H1 (cell line): Measurements from ENCODE around the gene BCL2L1. TPM values are rescaled to one million over a fixed set of nuclear protein-coding genes. Genes with fewer than 3 reads are reported as not detected.
A peak's percentile ranks its signal among the peaks of the same experiment; 100 is the strongest.

Source experiments
- ATF2 ChIP-seq: IDR thresholded peaks from 2 replicates; pipeline ENCODE4 v1.6.1; 2012; ENCODE audit warnings: low read length, inconsistent platforms
- CHD1 ChIP-seq: IDR thresholded peaks from 2 replicates; pipeline ENCODE4 v1.6.1; 2012; ENCODE audit warnings: low read depth, low read length, improper control_type of control experiment
- CTCF ChIP-seq, 3 experiments: IDR thresholded peaks; 1 replicate in 2 of 3; 2 replicates in 1 of 3; pipeline versions ENCODE4 v1.5.1 to v1.6.1; 2011; ENCODE audit warnings: low read length in 3 of 3, mild to moderate bottlenecking in 3 of 3, inconsistent platforms in 2 of 3, low read depth in 1 of 3, moderate library complexity in 1 of 3; ENCODE audit not compliant: insufficient read depth in 1 of 3; ENCODE audit errors: control extremely low read depth in 1 of 3
- E2F6 ChIP-seq: IDR thresholded peaks from 2 replicates; pipeline ENCODE4 v1.6.1; 2012; ENCODE audit warnings: inconsistent platforms
- EP300 ChIP-seq, 2 experiments: IDR thresholded peaks; 1 replicate in 1 of 2; 2 replicates in 1 of 2; pipeline ENCODE4 v1.6.1; 2011 to 2012; ENCODE audit warnings: low read depth in 2 of 2, low read length in 2 of 2, mild to moderate bottlenecking in 2 of 2, borderline replicate concordance in 1 of 2, inconsistent platforms in 1 of 2, moderate library complexity in 1 of 2
- GABPA ChIP-seq: IDR thresholded peaks from 2 replicates; pipeline ENCODE4 v1.6.1; 2011; ENCODE audit warnings: mild to moderate bottlenecking, low read length, moderate library complexity, borderline replicate concordance; ENCODE audit not compliant: insufficient read depth
- GTF2F1 ChIP-seq: IDR thresholded peaks from 2 replicates; pipeline ENCODE4 v1.6.1; 2012; ENCODE audit warnings: low read depth, low read length, improper control_type of control experiment, borderline replicate concordance
- HDAC2 ChIP-seq, 2 experiments: fragments of 300-600 bp in 1 of 2; sonication (generic) in 1 of 2; IDR thresholded peaks; 2 replicates each; pipeline ENCODE4 v1.6.1; 2011 to 2012; ENCODE audit warnings: low read depth in 2 of 2, low read length in 2 of 2, mild to moderate bottlenecking in 2 of 2, moderate library complexity in 2 of 2, borderline replicate concordance in 1 of 2, inconsistent platforms in 1 of 2
- MAFK ChIP-seq: IDR thresholded peaks from 2 replicates; pipeline ENCODE4 v1.6.1; 2012; ENCODE audit warnings: low read depth, mild to moderate bottlenecking, improper control_type of control experiment, low read length
- POU5F1 ChIP-seq: IDR thresholded peaks from 2 replicates; pipeline ENCODE4 v1.6.1; 2011; ENCODE audit warnings: low read depth, mild to moderate bottlenecking, low read length, moderate library complexity
- RBBP5 ChIP-seq: IDR thresholded peaks from 2 replicates; pipeline ENCODE4 v1.7.1; 2012; ENCODE audit warnings: low read depth, mild to moderate bottlenecking, inconsistent platforms, low read length, moderate library complexity, borderline replicate concordance
- RFX5 ChIP-seq: IDR thresholded peaks from 2 replicates; pipeline ENCODE4 v1.6.1; 2011; ENCODE audit warnings: low read depth, low read length, improper control_type of control experiment, borderline replicate concordance
- SIN3A ChIP-seq, 2 experiments: IDR thresholded peaks in 1 of 2; conservative IDR thresholded peaks in 1 of 2; 2 replicates each; pipeline ENCODE4 v1.6.1; 2011 to 2012; ENCODE audit warnings: low read length in 2 of 2, improper control_type of control experiment in 1 of 2, low read depth in 1 of 2, mild to moderate bottlenecking in 1 of 2
- SIRT6 ChIP-seq: IDR thresholded peaks from one replicate; pipeline ENCODE4 v1.7.1; 2012; ENCODE audit warnings: low read length, inconsistent platforms
- SIX5 ChIP-seq: IDR thresholded peaks from 2 replicates; pipeline ENCODE4 v1.6.1; 2011; ENCODE audit warnings: mild to moderate bottlenecking, low read depth, low read length
- TCF12 ChIP-seq: IDR thresholded peaks from 2 replicates; pipeline ENCODE4 v1.6.1; 2011; ENCODE audit warnings: low read depth, mild to moderate bottlenecking, low read length
- ZNF274 ChIP-seq: IDR thresholded peaks from 2 replicates; pipeline ENCODE4 v1.7.0; 2012; ENCODE audit warnings: low read length, borderline replicate concordance; ENCODE audit errors: extremely low read depth
- polyA plus RNA-seq, 7 experiments: library from polyadenylated mRNA; depleted of rRNA in 3 of 7; stranded (reverse) in 5 of 7; unstranded in 2 of 7; fragments of >200 nt in 5 of 7; fragments of 200-250 nt in 2 of 7; gene quantifications; 1 replicate in 5 of 7; 2 replicates in 1 of 7; 4 replicates in 1 of 7; pipeline versions ENCODE4 v1.2.1 to v1.2.3, GENCODE V29; 2011 to 2013; ENCODE audit warnings: missing spikeins in 2 of 7, mixed read lengths in 2 of 7
- total RNA-seq: library from RNA; stranded (reverse); fragmentation: NEBNext Ultra II Directional; extraction: Animal tissue kit (Norgen Biotek cat#: 25700); gene quantifications from 2 replicates; pipeline ENCODE4 v1.2.1, GENCODE V29; 2021

The BCL2L1 gene
- total and polyA plus RNA-seq, 2 of the 8 experiments (the other 6 are each of a cell fraction or from before 2014, with no cell fraction given): 64.9 to 66.1 TPM

GRCh38 chr20:31738729-31739549 lies 16.3 kb upstream of the BCL2L1 start, which contains the start of gene TPX2 (continued):
- TF ChIP-seq CHD1: no peak
- no peak for TF ChIP-seq ZNF274
- TF ChIP-seq RBBP5: peak; percentile 96; the same call in 1 of the 2 replicates
- no peak for TF ChIP-seq ATF2
- TF ChIP-seq GABPA: peak; percentile 94
- TF ChIP-seq CTCF (IDR thresholded peaks at IDR 0.05; ENCODE audit: control extremely low read depth in 1 of 3, insufficient read depth in 1 of 3, low read depth in 1 of 3, low read length in 3 of 3): peak; percentile 36 to 41 (median 40); a peak in 3 of 4 replicates
- TF ChIP-seq TCF12: no peak
- no peak for TF ChIP-seq RFX5
- peak; percentile 92 to 98 for TF ChIP-seq SIN3A (conservative IDR thresholded peaks at IDR 0.05 in 1 of 2, IDR thresholded peaks at IDR 0.05 in 1 of 2; ENCODE audit: low read depth in 1 of 2, low read length in 2 of 2)
- no peak for TF ChIP-seq SIRT6
- peak in 1 of 2 experiments; percentile 98; a peak in 2 of 4 replicates for TF ChIP-seq HDAC2 (IDR thresholded peaks at IDR 0.05; ENCODE audit: borderline replicate concordance in 1 of 2, low read depth in 2 of 2, low read length in 2 of 2)
- TF ChIP-seq GTF2F1: no peak
- no peak for TF ChIP-seq E2F6
- TF ChIP-seq SIX5: peak; percentile 76
- no peak for TF ChIP-seq POU5F1
- peak in 1 of 2 experiments; percentile 59; a peak in 1 of 3 replicates for TF ChIP-seq EP300 (IDR thresholded peaks at IDR 0.05; ENCODE audit: borderline replicate concordance in 1 of 2, low read depth in 2 of 2, low read length in 2 of 2)
- no peak for TF ChIP-seq MAFK
